ENCODE data around the gene TRIAP1.
"Not testable (repeated sequence)": the region's sequence is repeated elsewhere in the genome, so short reads cannot be mapped to it uniquely, and the experiment has no call there.

Gene TRIAP1

GRCh38 chr12:120469450-120470149 lies 23.4 kb upstream of the TRIAP1 start, which contains the start of gene SRSF9:
TSS of gene SRSF9 (minus strand) at chr12:120469748. CDS start at chr12:120469609, 139 bp downstream.
- DNase-seq (ENCODE audit: low read depth, low spot score) = peak; percentile 81
- peak within 1 kb of the TSS; percentile 87 for H3K27ac ChIP-seq

DNA sequence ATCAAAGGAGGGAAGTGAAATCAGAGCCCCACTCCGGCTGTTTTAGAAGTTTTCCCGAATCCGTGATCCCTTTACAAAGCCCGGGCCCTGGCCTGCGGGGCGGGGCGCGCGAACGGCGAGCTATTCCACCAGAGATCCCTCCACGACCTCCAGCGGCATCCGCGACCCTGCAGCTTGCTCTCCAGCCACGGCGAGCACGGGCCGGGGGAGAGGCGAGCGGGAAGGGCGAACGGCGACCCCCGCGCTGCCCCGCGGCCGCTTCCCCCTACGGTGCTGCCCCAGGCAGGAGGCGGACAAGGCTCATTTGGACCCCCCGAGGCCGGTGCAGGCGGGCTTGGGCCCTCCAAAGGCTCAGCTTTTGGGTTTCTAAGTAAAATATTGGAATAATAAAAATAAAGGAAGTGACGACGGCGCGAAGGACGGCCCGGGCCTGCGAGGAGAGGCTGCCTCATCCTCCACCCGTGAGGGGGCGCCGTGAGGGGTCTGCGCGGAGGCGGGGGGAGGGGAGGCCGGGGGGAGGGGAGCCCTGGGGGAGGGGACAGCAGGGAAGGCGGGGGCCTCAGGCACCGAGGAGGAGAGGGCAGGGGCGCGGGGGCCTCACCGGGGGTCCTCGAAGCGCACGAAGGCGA lies 22.8 kb upstream of the TRIAP1 start:
- DNase-seq (ENCODE audit: low read depth, low spot score) = no peak
- peak overlapping the region; percentile 87 for H3K27ac ChIP-seq

DNA sequence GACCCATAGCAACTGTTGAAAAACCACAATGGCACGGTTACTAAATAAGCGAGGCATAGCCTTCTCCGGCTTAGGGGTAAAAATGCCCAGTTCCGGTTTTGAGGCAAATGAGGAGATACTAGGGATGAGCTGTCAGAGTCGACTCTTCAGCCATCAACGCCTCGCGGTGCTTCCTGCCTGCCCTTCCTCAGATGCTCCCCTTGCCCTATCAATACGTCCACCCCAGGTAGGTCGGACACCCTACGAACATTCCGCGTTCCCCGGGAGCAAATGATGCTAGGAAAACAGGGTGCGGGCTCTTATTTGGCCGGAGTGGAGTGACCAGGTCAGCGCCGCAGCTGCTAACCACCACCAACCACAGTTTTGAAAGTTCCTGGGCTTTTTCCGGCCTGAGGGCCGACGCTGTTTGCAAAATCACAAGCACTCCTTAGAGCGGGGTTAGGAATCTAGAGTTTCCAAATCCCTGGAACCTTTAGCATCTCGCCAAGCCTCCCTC lies 22.2 kb upstream of the TRIAP1 start:
- H3K27ac ChIP-seq = peak overlapping the region; percentile 87
- DNase-seq (ENCODE audit: low read depth, low spot score) = no peak

DNA sequence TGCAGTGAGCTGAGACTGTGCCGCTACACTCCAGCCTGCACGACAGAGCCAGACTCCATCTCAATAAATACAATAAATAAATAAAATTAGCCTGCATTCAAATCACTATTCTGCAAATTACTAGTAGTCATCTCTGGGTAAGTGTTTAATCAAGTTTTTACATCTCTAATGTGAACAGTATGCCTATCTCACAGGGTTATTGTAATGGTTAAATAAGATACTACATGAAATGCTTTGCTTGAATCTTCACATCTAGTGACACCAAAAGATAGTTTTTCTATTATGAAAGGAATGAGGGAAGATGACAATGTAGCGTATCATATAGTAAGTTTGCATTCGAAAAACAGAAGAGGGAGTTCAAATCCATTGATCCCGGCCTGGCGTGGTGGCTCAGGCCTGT lies 21.3 kb upstream of the TRIAP1 start:
- no peak for DNase-seq (ENCODE audit: low read depth, low spot score)
- H3K27ac ChIP-seq = no peak overlapping the region

GRCh38 chr12:120466560-120467315 lies 20.6 kb upstream of the TRIAP1 start:
- H3K27ac ChIP-seq = no peak overlapping the region
- no peak for DNase-seq (ENCODE audit: low read depth, low spot score)

GRCh38 chr12:120465756-120466155 lies 19.6 kb upstream of the TRIAP1 start:
- H3K27ac ChIP-seq = no peak overlapping the region
- DNase-seq (ENCODE audit: low read depth, low spot score) = no peak

GRCh38 chr12:120463712-120464111 lies 17.5 kb upstream of the TRIAP1 start:
- no peak overlapping the region for H3K27ac ChIP-seq
- DNase-seq (ENCODE audit: low read depth, low spot score) = no peak

GRCh38 chr12:120462099-120462640 lies 16.0 kb upstream of the TRIAP1 start:
- no peak for DNase-seq (ENCODE audit: low read depth, low spot score)
- H3K27ac ChIP-seq = no peak overlapping the region

DNA sequence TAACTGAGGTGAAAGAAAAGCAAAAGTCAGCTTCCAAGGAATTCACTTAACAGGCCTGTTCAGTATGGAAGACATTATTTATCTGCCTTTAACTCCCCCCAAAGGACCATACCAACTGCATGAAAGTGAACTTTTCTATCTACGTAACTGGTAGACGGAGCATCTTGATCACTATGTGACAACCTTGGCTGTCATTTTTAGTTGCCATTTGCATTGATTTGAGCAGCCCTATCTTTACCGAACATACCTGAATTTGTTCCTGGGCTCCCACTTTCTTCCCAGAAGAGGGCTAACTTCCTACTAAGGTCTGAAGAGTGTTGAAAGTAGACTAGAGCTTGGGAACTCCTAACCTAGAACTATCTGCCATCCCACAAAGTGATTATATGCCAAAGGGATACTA lies 14.0 kb upstream of the TRIAP1 start:
- H3K27ac ChIP-seq = no peak overlapping the region
- no peak for DNase-seq (ENCODE audit: low read depth, low spot score)

DNA sequence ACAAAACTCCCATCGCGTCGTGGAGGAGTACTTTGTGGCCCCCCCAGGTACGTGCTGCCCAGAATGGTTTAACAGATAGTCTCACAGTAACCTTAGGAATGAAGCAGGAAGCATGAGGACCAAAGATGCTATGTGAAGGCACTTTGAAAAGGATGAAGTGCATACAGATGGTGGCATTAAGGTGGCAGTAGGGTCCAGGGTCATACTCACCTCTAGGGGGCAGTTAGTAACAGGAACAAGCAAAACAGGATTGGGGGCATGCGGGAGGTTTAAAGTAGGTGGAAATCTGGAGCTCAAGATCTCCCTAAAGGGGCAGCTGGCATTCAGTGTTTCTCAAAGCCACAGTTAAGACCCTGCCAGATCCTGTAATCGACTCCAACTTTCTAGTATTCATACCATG lies 10.9 kb upstream of the TRIAP1 start:
- H3K27ac ChIP-seq = no peak overlapping the region
- DNase-seq (ENCODE audit: low read depth, low spot score) = no peak

GRCh38 chr12:120455302-120455701 lies 9.1 kb upstream of the TRIAP1 start:
- no peak for DNase-seq (ENCODE audit: low read depth, low spot score)
- H3K27ac ChIP-seq = no peak overlapping the region

GRCh38 chr12:120453977-120454376 lies 7.8 kb upstream of the TRIAP1 start:
- DNase-seq (ENCODE audit: low read depth, low spot score) = no peak
- H3K27ac ChIP-seq = no peak overlapping the region

DNA sequence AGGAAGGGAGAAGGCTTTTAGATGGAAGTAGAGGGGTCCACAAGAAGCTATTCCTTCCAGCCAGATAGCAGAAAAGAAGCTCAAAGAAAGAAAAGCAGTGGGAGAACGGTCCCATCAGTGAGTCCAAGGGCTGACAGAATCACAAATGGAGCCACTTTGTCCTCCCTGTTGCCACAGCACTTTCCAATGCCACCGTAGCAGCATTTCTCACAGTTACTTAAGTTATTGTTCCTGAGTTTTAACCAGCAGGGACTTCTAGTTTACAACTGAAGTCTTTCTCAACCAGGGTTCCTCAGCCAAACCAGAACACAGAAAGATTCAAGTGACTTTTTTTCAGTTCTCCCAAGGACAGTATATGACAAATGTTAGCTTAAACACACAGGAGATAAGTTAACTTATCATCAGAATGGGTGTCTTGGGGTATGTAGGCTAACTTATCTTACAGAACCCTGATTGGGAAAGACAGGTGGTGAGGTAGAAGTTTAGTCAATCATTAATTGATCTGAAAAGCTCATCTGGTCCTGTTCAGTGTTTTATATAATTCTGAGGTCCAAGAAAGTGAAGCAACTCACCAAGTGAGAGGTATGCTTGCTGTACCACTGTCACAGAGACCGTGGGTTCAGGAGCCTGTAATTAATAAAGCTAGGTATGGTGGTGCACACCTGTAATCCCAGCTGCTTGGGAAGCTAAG lies 7.0 kb upstream of the TRIAP1 start:
- H3K27ac ChIP-seq = no peak overlapping the region

GRCh38 chr12:120452524-120452923 lies 6.3 kb upstream of the TRIAP1 start:
- not testable (repeated sequence) for DNase-seq (ENCODE audit: low read depth, low spot score); H3K27ac ChIP-seq

More for the DNA sequence above, 7.0 kb upstream of the TRIAP1 start:
- DNase-seq (ENCODE audit: low read depth, low spot score) = no peak

- H3K27ac ChIP-seq = no peak overlapping the region
- no peak for DNase-seq (ENCODE audit: low read depth, low spot score)
Observed at GRCh38 chr12:120447992-120448391, 1.8 kb upstream of the TRIAP1 start.

DNA sequence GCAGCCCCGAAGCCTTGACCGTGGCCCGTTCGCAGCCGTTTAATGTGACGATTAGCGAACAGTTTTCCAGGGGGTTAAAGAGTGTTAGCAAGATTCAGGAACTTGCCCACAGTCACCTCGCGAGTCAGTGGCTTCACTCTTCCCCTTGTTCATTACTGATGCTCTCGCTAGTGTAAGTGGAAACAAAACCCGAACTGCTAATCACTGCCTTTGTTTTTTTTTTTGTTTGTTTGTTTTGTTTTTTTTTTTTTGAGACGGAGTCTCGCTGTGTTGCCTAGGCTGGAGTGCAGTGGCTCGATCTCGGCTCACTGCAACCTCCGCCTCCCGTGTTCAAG lies 627 bp upstream of the TRIAP1 start:
- DNase-seq (ENCODE audit: low read depth, low spot score) = not testable (repeated sequence)

GRCh38 chr12:120444676-120445075 lies 1.5 kb downstream of the TRIAP1 start:
- no peak overlapping the region for H3K27ac ChIP-seq
- DNase-seq (ENCODE audit: low read depth, low spot score) = no peak

More for the DNA sequence above, 627 bp upstream of the TRIAP1 start:
- peak overlapping the region; percentile 88 for H3K27ac ChIP-seq

DNA sequence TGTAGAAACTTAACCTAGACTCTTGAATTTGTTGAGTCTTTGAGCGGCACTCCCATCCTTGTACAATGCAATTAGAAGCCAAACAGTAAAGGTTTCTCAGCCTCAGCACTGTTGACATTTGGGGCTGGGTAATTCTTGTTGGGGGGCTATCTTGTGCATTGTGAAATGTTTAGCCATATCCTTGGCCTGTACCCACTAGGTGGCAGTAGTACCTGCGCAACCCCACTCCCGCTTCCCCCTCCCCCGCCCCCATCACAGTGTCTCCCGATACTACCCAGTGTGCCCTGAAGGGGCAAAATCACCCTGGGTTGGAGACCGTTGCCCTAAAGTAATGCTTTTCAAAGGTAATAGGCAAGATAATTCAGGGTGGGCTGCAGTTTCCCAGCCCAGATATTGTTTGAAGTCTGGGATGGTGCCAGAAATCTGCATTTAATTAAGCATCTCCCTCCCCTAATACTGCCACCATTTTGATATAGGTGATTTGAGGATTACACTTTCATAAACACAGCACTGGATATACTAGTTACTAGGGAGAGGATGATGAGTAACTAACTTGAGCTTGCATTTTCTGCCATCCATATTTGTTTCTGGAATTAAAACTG lies 6.4 kb downstream of the TRIAP1 start:
- no peak for DNase-seq (ENCODE audit: low read depth, low spot score)
- H3K27ac ChIP-seq = no peak overlapping the region

DNA sequence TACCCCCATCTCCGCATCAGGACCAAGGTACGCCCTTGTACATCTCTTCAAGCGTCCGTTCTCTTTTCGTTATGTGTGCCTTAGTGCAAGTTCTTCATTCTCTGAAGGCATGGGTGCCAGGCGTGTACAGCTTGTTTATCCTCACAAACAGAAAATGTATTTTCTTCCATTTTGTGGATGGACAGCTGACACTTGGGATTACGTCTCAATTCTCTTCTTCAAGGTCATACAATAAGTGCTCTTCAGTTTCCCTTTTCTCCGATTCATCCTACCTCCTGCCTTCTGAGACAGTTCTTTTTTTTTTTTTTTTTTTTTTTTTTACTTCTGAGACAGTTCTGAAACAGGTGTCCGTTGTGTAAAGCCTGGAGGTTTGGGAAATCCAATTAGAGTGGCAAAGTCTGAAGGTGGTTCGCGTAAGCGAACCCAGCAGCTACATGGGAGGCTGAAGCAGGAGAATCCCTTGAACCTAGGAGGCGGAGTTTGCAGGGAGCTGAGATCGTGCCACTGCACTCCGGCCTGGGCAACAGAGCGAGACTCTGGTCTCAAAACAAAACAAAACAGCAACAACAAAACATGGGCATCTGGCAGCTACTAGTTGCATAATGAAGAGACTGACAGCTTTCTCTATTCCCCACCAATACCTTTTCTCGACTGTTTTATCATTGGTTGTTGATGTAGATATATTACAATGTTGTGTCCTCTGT lies 7.5 kb downstream of the TRIAP1 start:
- no peak for DNase-seq (ENCODE audit: low read depth, low spot score)
- H3K27ac ChIP-seq = peak overlapping the region; percentile 61

All from epithelial cell of prostate (primary cell).